NCI-H2227 (cell line): Measurements from ENCODE around the gene ZNF274.
"Not testable (repeated sequence)": the region's sequence is repeated elsewhere in the genome, so short reads cannot be mapped to it uniquely, and the experiment has no call there.

ENCODE experiments used
- DNase-seq: peaks from one replicate; lab custom pipeline; 2025; ENCODE audit not compliant: unreplicated experiment; lab: John Stamatoyannopoulos, UW

ZNF274 gene

DNA sequence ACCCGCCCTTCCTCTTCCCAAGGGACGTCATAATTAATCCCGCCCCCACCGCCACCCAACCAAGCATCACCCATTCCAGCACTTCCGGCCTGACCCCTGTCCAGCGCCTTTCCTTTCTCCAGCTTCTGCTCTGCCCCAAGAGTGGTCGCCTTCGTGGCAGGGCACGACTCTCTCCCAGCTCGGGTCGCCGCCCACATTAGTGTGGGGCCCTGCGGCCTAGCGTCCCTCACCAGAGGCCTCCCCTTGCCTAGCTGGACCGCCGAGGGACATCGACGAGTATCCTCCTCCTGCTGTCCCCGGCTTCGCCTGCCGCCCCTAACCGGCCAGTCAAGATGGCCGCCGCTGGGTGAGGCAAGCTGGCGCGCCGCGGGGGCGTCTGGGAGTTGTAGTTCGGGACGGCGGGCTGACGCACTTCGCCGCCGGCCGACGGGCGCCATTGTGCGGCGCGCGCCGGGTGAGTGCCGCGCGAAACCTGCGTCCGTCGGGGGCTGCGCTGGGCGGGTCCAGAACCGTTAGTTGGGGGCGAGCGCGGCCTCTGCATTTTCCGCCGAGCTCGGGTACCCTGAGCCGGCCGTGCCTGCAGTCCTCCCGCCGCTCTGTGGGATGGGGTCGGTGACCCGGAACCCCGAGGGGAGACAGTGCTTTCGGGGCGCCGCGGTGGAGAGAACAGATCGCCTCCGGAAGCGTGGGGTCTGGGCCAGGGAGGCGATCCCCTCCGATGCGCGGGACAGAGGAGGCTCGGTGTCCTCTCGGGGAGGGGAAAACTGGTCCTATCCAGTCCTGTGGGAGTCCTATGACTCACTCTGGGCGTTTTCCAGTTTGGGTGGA, at the start of gene ZNF274:
ZNF274 (plus strand) TSS at position 73 of the 828 bp plus-strand sequence. CDS start 905 bp downstream, outside the sequence.
- DNase-seq = peak; percentile 99

DNA sequence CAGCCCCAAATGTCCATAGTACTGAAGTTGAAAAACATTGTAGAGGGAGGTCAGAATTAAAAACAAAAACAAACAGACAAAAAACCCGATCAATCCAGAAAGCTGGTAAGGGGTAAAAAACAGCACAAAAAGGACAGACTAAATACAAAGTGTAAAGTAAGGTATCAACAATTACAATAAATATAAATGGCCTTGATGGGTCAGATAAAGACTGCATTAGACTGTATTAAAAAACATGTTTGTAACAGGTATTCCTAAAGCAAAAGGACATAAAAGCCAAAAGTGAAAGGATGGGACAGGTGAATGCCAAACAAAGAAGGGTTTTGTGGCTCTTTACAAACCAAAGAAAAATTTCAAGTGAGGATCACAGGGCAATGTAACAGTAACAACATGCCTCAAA, 48.6 kb upstream of the ZNF274 start:
- DNase-seq = no peak

DNA sequence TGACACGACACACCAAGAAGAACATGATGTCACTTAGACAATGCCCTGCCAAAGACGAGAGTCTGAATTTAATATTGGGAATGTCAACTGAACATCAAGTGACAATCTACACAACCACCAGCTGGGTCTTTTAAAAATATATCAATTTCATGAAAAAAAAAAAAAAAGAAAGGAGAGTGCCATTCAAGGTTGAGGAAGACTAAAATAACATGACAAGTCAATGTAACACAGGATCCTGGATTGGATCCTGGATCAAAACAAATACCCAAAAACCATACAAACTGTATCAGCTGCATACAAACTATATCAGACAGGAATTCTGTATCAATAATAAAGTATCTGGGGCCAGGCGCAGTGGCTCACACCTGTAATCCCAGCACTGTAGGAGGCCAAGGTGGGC, 37.0 kb upstream of the ZNF274 start:
- DNase-seq = no peak

DNA sequence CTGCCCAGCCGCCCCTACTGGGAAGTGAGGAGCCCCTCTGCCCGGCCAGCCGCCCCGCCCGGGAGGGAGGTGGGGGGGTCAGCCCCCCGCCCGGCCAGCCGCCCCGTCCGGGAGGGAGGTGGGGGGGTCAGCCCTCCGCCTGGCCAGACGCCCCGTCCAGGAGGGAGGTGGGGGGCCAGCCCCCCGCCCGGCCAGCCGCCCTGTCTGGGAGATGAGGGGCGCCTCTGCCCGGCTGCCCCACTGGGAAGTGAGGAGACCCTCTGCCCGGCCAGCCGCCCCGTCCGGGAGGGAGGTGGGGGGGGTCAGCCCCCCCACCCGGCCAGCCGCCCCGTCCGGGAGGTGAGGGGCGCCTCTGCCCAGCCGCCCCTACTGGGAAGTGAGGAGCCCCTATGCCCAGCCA, 35.4 kb upstream of the ZNF274 start:
- DNase-seq = not testable (repeated sequence)

DNA sequence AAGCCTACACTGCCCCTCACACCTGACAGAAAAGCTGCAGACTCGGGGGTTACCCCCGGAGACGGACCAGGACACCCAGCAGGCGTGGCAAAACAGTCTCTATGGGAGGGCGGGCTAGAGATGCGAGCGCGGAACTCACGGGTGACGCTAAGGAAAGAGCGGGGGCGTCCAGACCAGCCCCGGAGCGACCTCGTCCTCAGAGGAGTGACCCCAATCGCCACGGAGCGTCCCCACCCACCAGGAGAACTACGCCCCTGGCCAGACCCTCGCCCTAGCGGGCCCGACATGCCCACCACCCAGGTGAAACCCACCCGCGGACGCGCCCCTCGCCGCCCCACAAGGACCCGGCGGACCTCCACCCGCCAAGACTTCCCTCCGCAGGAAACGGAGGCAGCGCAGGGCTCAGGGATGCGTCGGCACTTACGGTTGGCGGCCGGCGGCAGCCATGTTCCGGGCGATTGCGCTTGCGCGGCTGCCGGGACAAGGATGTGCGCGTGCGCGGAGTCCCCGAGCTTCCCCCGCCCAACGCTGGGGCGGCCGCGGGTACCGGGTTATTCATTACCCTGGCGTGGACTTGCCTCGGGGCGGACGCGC, 32.4 kb upstream of the ZNF274 start, which contains the start of gene ZNF329:
ZNF329 (minus strand) TSS at position 462 of the 594 bp plus-strand sequence. CDS start 21,286 bp downstream, outside the sequence.
- DNase-seq = peak; percentile 94

DNA sequence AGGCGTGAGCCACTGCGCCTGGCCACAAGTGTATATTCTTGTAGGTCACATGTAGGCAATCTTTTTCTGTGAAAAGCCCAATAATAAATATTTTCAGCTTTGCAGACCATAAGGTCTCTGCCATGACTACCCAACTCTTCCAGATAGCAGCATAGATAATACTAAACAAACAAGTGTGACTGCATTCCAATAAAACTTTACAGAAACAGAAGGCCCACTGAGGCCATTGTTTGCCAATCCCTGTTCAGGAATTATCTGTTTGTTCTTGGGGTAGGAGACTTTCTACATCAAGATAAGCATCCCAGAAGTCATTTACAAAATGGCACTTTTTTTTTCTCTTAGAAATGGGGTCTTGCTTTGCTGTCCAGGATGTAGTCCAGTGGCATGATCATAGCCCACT, 29.5 kb upstream of the ZNF274 start:
- DNase-seq = no peak

DNA sequence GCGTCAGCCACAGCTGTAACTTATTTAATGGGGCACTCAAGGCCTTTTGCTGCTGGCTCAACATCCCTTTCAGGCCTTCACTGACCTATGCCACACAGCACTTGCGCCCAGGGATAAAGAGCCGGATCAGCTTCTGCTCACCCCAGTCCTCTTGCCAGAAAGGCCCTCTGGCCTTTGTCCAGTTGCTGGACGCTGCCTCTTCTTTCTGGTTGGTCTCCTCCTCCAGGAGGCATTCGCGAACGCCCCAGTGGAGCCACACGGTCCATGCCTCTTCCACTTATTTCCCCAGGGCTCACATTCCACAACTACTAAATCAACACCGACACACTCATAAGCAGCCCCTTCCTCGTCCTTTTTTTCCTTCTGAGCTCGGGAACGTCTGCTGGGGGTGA, 28.6 kb upstream of the ZNF274 start:
- DNase-seq = no peak

DNA sequence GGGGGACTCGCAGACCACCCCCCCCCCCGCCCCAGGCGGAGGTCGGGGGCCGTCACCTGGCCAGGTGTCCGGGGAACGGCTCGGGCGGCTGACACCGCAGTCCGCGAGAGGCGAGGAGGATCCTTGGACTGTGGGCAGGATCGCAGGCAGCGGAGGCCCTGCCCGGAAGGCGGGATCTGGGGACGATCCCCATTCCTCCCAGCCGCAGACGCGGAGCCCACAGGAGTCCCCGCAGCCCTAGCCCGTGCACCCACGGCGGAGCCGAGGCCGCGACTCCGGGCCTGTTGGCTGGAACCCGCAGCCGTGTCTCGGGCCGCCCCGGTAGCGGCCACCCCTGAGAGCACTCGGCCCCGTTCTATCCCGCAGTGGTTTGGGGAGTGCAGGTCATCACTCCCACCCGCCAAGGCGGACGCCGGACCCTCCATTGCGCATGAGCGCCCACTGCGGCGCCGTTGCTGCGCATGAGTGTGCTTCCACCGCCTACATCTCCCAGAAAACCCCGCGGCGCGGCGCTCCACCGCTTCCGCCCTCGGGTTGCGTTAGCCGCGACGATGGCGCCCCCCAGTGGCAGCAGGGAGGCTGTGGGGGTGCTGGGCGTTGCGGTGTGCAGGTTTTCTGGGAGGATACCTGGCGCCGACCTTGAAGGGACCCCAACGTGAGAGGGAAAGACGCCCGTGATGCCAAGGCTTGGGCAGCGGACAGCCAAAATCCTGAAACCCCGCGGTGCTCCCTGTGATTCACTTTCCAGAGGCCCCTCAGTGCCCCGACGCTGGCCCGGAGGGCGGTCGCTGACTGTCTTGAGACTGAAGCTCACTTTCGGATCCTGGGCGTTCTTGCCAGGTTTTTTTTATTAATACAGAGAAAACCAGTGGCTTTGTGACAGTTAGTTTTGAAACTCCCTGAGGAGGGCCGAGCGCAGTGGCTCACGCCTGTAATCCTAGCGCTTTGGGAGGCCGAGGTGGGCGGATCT, 27.9 kb upstream of the ZNF274 start:
- peak; percentile 100 for DNase-seq

DNA sequence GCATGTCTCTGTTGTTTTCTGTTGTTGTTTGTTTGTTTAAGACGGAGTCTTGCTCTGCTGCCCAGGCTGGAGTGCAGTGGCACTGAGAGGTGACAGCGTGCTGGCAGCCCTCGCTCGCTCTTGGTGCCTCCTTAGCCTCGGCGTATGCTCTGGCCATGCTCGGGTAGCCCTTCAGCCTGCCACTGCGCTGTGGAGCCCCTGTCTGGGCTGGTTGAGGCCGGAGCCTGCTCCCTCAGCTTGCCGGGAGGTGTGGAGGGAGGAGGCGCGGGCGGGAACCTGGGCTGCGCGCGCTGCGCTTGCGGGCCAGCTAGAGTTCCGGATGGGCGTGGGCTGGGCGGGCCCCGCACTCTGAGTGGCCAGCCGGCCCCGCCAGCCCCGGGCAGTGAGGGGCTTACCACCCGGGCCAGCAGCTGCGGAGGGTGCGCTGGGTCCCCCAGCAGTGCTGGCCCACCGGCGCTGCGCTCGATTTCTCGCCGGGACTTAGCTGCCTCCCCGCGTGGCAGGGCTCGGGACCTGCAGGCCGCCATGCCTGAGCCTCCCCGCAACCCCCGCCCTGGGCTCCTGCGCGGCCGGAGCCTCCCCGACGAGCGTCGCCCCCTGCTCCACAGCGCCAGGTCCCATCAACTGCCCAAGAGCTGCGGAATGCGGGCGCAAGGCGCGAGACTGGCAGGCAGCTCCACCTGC, 25.7 kb upstream of the ZNF274 start:
- DNase-seq = no peak

DNA sequence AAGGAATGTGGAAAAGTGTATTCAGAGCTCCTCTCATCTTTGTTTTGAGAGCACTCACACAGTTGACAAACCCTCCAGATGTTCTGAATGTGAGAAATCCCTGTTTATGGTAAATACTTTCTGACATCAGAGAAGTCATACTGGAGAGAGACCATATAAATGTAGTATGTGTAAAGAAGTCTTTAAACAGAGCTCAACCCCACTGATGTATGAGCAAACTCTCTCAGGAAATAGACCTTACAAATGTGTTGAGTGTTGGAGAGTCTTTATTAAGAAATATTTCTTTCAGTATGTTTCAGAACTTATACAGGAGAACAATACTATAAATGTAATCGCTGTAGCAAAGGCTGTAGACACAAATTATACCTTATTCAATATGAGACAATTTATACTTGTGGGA, 16.6 kb upstream of the ZNF274 start:
- DNase-seq = no peak

DNA sequence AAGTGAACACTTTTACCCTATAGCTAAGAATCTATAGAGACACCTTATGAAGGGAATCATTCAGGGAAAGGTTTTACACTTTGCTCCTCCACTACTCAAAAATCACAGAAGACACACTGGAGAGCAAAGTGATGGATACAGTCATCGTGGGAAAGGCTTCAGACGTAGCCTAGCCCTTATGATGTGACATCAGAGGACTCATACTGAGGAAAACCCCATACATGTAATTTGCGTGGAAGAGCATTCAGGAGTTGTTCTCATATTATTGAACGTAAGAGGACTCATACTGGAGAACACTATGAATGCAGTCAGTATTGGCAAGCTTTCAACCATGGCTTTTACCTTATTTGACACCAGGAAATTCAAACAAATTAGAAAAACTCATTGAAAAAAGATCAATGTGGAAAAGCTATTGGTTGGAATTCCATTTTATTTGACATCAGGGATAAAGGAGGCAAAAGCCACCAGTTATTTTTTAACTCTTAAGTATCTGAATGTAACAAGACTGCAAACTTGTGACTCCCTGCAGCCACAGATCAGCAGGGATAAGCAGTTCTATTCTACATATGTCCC, 16.1 kb upstream of the ZNF274 start:
- DNase-seq = no peak

DNA sequence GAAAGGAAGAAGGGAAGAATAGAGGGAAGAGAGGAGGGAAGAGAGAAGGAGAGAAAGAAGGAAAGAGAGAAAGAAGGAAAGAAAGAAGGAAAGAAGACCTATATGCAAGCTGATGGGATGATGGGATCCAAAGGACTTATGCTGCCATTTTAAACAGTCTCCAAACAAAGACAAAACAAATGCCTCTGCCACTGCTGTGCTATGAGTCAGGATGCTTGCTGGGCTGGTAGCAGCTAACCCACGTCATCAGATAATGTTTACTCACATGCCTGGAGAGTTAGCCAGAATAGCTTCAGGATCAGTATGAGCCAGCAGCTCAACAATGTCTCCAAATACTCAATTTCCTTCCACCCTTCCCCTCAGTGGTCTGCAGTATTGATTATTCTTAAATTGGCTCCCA, 12.0 kb upstream of the ZNF274 start:
- DNase-seq = no peak

DNA sequence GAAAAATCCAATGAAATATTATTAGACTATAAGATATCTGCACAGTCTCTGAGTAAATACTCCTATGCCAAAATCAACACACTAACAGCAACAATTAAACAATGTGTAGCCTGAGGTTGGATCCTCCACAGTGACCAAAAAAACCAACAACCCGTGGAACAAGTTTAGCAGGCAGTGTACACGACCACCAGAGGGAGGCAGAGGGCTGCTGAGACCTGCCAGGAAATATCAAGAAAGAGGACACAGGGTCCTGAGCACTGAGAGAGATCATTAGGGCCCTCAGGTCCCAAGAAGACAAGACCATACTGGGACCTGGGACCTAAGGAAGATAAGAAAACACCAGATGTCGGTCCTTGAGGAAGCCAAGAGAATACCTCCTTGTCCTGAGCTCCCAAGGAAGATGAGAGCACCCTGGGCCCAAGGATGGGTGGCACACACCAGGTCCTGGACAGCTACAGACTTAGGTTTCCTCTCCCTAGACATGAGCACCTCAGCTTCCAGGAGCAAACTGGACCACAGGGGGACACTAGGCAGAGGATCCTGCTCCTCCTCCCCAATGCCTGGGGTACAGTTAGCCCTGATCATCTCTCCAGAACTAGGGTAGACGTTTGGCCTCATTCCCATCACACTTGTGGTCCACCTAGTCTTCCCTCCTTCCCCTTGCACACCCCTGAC, 822 bp upstream of the ZNF274 start:
- DNase-seq = peak; percentile 53

DNA sequence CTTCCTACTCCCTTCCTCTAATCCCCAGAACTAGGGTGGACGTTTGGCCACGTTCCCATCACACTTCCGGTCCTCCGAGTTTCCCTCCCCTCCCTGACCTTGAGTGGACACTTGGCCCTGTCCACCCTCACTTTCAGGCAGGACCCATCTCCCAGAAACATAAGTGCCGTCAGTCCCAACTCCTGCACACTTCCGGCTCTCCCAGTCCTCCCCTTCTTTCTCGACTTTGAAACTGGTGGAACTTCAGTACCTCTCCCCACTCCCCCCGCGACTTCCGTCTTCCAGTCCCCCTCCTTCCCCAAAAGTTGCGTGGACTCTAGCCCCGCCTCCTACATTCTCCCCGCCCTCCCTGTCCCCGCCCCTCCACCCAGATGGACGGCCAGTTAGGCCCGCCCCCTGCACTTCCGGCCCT, 278 bp upstream of the ZNF274 start:
- DNase-seq = no peak

DNA sequence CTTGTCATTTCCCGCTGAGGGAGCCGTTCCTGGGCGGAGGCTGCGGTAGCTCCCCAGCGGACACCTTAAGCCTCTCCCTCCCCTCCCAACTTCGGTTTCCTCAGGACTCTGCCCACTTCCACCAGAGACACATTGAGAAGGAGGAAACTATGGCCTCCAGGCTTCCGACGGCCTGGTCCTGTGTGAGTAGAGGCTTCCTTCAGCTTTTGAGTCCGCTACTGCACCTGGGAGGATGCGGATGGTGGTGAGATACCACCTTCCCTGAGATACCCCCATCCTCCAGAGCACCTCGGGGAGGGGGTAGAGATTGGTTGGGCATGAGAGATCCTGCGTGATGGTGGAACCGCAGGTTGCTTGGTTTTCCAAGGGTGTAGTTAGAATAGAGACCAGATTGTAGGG, 955 bp downstream of the ZNF274 start:
- no peak for DNase-seq

DNA sequence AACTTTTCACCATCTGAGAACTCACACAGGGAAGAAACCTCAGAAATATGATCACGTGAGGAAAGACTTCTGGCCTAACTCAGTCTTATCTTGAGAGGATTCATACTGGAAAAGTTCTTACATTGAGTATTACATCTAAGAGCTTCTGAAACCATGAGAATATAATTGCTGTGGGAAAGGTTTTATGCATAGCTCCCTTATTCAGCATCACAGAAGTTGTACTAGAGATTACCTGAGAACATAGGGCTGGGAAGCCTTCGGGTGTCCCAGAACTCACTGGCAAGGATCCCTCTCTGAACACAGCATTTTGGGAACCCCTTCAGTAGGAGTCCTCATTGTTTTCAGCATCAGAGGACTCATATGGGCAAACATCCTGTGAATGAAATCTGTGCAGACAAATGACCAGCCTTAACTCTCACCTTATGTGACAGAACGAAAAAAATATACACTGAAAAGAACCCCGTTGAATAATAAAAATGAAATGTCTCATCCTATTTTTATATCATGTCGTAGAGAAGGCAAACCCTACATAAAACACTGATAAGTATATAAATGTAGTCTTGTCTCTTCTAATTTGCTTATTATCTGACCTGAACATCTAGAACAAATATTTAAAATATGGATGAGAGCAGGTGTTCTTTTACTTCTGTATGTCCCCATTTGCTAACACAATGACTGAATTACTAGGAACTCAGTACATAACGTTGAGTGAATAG, 14.2 kb downstream of the ZNF274 start:
- peak; percentile 36 for DNase-seq

DNA sequence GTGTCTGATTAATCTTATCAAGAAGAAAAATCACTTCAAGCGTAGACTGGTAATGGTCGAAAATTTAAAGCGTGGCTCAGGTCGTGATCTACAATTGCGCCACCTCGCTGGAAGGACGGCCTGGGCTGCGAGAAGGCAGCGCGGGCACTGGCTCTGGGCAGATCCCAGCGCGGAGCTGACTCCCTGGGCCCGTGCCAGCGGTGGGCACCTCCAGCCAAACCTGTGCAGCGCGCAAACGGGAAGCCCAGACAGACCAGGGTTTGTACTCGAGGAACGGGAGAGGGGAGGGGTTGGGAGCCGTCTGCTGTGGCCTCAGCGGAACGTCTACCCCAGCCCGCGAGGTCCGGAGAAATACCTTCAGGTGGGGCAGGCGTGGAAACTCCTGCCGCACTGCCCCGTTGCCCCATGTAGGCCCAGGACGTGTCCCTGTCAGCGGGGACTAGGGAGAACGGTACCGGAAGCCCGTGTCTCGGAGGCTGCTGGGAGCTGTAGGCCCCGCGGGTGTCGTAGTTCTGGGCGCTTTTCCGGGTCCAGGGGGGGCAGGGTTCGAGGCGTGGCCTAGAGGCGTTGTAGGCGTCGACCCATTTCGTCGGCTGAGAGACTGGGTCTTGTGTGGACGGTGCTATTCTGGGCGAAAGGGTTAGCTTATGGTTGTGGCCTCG, 21.1 kb downstream of the ZNF274 start:
- no peak for DNase-seq

DNA sequence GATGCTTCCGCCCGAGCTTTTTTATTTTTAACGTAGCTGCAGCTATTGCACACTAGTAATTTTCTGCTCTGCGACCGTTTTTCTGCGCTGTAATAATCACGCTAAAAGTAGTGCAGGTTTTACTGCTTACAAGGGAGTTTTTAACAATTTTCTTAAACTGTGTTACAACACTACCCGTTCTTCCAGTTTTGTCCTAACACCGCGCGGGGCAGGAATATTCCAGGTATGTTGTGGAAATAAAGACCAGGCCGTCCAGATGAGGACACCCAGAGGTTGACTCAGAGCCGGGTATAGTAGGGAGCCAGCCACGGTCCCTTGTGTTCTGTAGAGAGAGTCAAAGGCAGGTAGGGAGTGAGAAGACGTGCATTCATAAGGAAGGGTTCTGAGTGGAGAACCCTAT, 21.7 kb downstream of the ZNF274 start:
- DNase-seq = no peak

DNA sequence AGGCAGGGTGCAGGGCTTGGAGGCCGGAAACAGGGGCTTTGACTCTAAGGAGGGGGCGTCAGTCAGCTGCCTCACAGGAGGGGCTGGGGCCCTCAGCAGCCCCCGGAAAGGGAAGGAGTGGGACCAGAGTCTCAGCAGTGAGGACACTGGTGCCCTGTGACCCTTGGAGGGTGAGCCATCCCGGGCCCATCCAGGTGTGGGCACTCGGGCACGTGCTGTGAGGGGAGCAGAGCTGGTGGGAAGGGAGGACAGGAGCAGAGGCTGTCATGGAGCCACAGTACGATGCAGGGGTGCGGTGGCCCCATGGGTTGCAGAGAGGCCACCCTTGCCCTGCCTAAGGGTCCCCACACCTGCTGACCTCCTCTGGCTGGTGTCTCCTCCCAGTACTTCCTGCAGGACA, 26.7 kb downstream of the ZNF274 start:
- DNase-seq = no peak
